Osteocyte (in vitro differentiated cells): ENCODE data around the gene MEGF6. TPM values are rescaled to one million over a fixed set of nuclear protein-coding genes. Genes with fewer than 3 reads are reported as not detected.

Experiments used
- DNase-seq: peaks from one replicate; pipeline ENCODE4 v3.0.0; 2021; ENCODE audit warnings: mixed read lengths; ENCODE audit not compliant: unreplicated experiment; ENCODE audit errors: extremely low spot score
- H3K27ac Mint-ChIP-seq: one replicate; pipeline ENCODE4 v1.8.0; 2021; ENCODE audit warnings: mild to moderate bottlenecking, mixed read lengths; ENCODE audit not compliant: unreplicated experiment
- H3K27me3 Mint-ChIP-seq: one replicate; pipeline ENCODE4 v1.8.0; 2021; ENCODE audit warnings: mixed read lengths; ENCODE audit not compliant: unreplicated experiment
- H3K36me3 Mint-ChIP-seq: one replicate; pipeline ENCODE4 v1.8.0; 2021; ENCODE audit warnings: mixed read lengths; ENCODE audit not compliant: unreplicated experiment
- H3K4me1 Mint-ChIP-seq: one replicate; pipeline ENCODE4 v1.8.0; 2021; ENCODE audit warnings: mixed read lengths; ENCODE audit not compliant: unreplicated experiment
- H3K4me3 Mint-ChIP-seq: one replicate; pipeline ENCODE4 v1.8.0; 2021; ENCODE audit warnings: mild to moderate bottlenecking, moderate library complexity, mixed read lengths; ENCODE audit not compliant: unreplicated experiment
- H3K9me3 Mint-ChIP-seq: one replicate; pipeline ENCODE4 v1.8.0; 2021; ENCODE audit warnings: mixed read lengths; ENCODE audit not compliant: unreplicated experiment
- CTCF ChIP-seq: fragments of 200-600 bp; sonication (generic); IDR thresholded peaks from 2 replicates; pipeline ENCODE4 v1.5.0; 2021; ENCODE audit warnings: antibody characterized with exemption, mild to moderate bottlenecking, moderate library complexity
- total RNA-seq: library from RNA; stranded (reverse); gene quantifications from 2 replicates; pipeline ENCODE4 v1.2.1, GENCODE V29; 2021

The MEGF6 gene
- total RNA-seq, 1 donor from 2014 or later: 255 TPM

GRCh38 chr1:3530086-3530925, 81.0 kb downstream of the MEGF6 start:
- no peak for TF ChIP-seq CTCF
- DNase-seq: no peak
- H3K27ac Mint-ChIP-seq: peak overlapping the region; percentile 18
- H3K9me3 Mint-ChIP-seq: no peaks in the 10 kb centered on the region
- H3K27me3 Mint-ChIP-seq: no peaks in the 10 kb centered on the region
- H3K4me1 Mint-ChIP-seq: peaks cover 41% of the 10 kb centered on the region
- H3K4me3 Mint-ChIP-seq: peak overlapping the region; percentile 79
- peaks cover 4% of the 10 kb centered on the region for H3K36me3 Mint-ChIP-seq

GRCh38 chr1:3529099-3529729, 82.1 kb downstream of the MEGF6 start:
- Mint-ChIP-seq H3K27me3 (no peaks in the 10 kb centered on the region), H3K4me3 (peak overlapping the region; percentile 79), H3K27ac (no peak overlapping the region), H3K9me3 (no peaks in the 10 kb centered on the region), H3K36me3 (peaks cover 7% of the 10 kb centered on the region), H3K4me1 (peaks cover 47% of the 10 kb centered on the region)
- no peak for DNase-seq
- TF ChIP-seq CTCF: no peak

GRCh38 chr1:3527774-3528173, 83.5 kb downstream of the MEGF6 start:
- Mint-ChIP-seq H3K4me1 (peaks cover 60% of the 10 kb centered on the region), H3K27me3 (no peaks in the 10 kb centered on the region), H3K9me3 (no peaks in the 10 kb centered on the region), H3K27ac (no peak overlapping the region), H3K4me3 (no peak overlapping the region), H3K36me3 (peaks cover 7% of the 10 kb centered on the region)
- no peak for DNase-seq
- TF ChIP-seq CTCF: no peak

- Mint-ChIP-seq H3K27ac (no peak overlapping the region), H3K36me3 (peaks cover 7% of the 10 kb centered on the region), H3K27me3 (no peaks in the 10 kb centered on the region), H3K9me3 (no peaks in the 10 kb centered on the region), H3K4me3 (no peak overlapping the region), H3K4me1 (peaks cover 66% of the 10 kb centered on the region)
- no peak for DNase-seq
- no peak for TF ChIP-seq CTCF
Observed at GRCh38 chr1:3525551-3526482, 85.5 kb downstream of the MEGF6 start.
